Stimulated activated CD4-positive, alpha-beta T cell treated with anti-CD3 and anti-CD28 coated beads, Interleukin-12 subunit alpha, Interleukin-12 subunit beta, amount 100 ng/mL, for 4 hours (primary cell): ENCODE results near the gene ZPR1.
A peak's percentile ranks its signal among the peaks of the same experiment; 100 is the strongest.

Experiments used
- DNase-seq: peaks from one replicate; pipeline ENCODE4 v3.0.0-alpha.2; 2020

ZPR1 gene

GRCh38 chr11:116742104-116742503 lies 45.7 kb downstream of the ZPR1 start:
- DNase-seq = no peak

DNA sequence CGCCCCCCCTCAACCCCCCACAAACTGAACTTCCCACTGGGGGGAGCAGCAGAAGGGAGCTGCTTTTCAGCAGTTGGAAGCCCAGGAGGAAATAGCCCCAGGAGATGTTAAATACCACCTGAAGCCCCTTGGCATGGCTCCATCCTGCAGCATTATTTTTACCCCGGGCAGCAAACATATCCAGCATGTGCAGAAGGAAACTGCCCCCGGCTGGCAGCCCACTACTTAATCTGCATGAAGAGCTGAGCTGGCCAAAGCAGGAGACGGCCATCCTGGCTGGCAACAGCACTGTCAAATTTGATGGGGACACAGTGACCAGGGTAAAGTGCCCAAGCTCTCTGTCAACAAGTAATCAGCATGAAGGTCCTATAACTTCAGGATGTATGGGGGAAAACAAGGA lies 47.1 kb downstream of the ZPR1 start:
- DNase-seq = no peak

- DNase-seq = no peak
These were observed 48.8 kb downstream of the ZPR1 start for GRCh38 chr11:116738975-116739374.

DNA sequence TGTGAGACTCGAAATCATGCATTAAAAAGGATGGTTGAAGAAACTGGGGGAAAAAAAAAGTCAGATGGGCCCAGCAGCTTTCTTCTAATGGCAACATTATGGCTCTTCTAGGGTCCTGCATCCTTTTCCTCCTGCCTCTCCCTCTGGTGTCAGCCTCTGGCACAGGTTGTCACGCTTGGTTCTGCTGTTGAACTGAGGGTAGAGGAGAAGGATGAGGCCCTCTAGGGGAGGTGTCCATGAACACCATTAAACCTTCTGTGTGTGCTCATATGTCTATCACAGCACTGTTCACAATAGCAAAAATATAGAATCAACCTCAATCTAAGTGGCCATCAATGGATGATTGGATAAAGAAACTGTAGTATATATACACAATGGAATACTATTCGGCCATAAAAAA lies 51.1 kb downstream of the ZPR1 start:
- DNase-seq = no peak

DNA sequence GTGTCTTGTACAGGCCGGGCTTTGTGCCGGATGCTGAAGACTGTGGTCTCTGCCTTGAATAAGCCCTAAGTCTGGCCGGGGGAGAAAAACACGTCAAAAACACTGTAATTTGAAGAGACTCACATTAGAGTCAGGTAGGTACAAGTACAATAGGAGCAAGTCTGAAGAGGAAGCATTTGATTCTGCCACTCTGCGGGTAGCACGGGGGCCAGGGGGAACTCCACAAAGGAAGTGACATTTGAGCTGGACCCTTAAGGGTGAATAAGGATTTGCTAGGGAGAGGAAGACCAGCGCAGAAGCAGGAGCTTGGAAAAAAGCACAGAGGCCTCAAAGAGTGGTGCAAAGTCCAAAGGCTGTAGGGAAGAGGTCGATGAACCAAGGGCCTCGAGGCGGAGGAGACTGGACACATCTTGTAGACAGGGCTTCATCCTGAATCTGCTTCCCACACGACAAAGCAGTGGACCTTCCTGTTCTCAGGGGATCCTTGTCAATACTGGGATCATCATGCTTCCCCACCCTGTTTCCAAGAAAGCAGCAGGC lies 53.8 kb downstream of the ZPR1 start:
- no peak for DNase-seq

GRCh38 chr11:116733043-116733755 lies 54.6 kb downstream of the ZPR1 start:
- no peak for DNase-seq

DNA sequence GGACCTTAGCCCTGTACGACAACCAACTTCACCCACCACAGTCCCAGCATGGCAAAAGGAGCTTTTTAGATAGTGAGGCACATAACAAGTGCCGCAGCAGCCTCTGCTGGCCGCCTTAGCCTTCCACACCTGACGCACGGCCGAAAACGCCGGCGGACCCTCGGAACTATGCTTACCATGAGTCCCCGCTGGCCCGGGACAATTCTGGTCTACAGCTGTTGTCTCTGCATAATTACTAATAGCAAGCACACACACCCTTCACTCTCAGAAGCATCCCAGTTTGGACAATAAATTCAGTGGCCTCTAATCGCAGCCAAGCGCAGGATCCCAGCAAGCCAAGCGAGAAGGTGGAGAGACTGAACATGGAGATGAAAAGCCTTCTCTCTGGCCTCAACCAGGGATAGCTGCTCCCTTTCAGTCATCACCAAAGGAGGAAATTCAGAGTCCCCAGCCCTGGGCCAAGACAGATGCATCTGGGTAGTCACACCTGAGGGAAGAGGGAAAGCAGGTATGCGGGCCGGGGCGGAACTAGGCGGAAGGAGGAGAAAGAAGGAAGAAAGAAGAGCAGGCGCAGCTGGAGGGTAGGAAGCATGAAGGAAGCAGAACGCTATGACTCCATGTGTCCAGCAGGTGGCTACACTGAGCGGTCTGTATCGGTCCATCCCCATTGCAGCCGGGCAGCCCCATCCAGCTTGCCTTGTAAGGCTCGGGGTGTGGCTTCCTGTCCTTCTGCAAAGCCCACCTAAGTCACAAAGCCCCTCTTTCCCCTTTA lies 55.4 kb downstream of the ZPR1 start:
- DNase-seq = peak; percentile 55

DNA sequence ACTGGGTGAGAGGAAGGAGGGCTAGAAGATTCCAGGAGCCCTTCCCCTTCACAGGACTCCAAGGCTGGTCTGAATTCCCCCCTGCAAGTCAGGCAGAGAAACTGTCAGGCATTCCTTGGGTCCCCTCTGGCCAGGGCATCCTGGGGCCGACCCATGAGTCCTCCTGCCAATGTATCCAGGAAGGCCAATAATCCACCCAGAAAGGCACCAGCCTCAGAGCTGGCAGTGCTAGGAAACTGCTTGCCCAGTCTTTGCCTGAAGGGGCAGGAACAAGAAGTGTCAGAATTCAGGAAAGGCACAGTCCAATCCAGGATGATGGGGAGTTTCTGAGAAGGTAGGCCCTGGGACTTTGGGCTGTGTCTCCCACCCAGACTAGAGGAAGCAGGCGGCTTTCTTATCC lies 56.0 kb downstream of the ZPR1 start:
- no peak for DNase-seq

GRCh38 chr11:116731097-116731761 lies 56.6 kb downstream of the ZPR1 start:
- no peak for DNase-seq

- no peak for DNase-seq
These were observed 57.2 kb downstream of the ZPR1 start for GRCh38 chr11:116730601-116731000.

DNA sequence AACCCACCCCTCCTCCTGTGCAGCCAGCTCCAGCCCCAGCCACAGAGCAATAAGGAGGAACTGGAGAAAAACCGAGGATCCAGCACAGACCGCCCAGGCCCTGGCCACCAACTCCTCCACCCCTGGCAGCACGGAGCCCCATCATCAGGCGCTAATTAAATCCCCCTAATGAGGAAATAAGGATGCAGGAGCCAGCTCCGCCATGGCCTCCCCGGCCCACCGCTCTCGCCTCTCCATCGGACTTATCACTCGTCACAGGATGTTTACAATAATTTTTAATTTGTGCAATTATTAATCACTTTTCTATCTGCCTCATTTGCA lies 57.6 kb downstream of the ZPR1 start:
- no peak for DNase-seq

DNA sequence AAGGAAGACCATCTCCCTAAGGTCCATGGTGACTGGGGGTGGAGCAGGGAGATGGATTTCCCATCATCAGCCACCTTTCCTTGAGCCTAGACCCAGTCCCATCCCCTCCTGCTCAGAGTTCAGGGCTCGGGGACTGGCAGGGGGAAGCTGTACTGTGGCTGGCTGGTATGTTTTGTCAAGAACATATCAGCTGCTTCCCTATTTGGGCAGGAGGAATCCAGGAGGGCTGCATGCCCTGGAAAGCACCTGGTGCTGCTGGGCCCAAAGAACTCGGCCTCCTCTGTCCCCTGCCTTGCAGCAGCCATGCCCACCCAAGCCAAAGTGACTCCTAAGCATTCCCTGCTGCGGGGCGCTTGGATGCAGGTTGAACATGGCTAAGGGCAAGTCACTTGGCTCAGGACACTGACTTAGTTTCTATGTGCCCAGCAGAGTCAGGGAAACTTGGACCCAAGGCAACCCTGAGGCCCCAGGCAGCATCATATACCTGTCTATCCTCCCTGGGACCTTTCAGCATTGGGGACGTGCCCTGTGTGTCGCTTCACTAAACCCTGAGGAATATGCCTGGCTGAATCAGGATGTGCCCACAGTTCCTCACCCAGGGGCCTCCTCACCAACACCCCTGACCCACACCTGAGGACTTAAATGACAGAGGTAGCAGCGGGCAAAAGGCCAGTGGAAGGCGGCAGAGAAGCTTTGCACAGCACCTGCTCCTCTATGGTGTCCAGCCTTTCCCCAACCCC lies 58.2 kb downstream of the ZPR1 start:
- no peak for DNase-seq

GRCh38 chr11:116727990-116728389 lies 59.8 kb downstream of the ZPR1 start:
- DNase-seq = no peak

DNA sequence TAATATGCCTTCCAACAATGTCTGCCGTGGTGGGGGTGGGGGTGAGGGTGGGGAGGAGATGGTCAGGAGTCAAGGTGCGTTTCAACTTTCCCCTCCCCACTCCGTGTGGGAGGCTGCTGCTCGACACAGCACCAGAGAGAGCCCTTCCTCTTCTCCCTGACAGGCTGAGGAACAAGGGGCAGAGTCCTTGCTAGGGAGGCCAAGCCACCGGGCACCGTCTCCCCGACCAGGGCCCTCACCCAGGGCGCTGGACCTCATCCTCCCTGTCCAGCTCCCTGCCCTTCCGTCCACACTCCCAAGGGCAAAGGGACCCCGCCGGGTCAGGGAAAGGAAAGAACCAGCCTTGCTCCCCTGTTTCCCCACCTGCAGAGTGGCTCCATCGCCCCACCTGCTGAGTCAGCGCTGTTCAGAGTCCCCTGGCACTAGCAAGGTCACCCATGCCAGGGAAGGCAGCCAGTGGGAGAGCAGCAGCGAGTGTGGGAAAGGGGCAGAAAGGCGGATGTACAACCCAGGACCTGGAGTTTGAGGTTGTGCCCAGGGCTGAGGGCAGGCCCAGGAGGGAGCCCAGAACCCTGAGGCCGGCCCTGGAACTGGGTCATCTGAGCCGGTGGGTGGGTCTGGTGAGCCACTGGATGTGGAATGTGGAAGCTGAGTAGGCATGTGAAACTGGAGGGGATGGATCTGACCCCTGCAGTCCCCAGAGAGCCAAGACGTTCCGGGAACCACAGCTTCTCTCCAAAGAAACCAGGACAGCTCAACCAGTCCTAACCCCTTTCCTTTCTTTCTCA lies 62.2 kb downstream of the ZPR1 start:
- no peak for DNase-seq

- DNase-seq = no peak
These were observed 63.0 kb downstream of the ZPR1 start for GRCh38 chr11:116724813-116725212.
